Thyroid gland (tissue), 4 donors: ENCODE data around the gene ADGRB3.

Experiments
- CTCF ChIP-seq, 6 experiments: fragments of 200-600 bp in 3 of 6; fragments of 450-650 bp in 3 of 6; sonication (generic) in 3 of 6; IDR thresholded peaks; one replicate each; pipeline ENCODE4 v1.5.1; 2016 to 2019; ENCODE audit warnings: antibody characterized with exemption in 6 of 6, mild to moderate bottlenecking in 2 of 6, inconsistent platforms in 1 of 6, moderate library complexity in 1 of 6
- POLR2A ChIP-seq, 2 donors: fragments of 450-650 bp; IDR thresholded peaks; one replicate each; pipeline ENCODE4 v1.6.1; 2017; ENCODE audit warnings: antibody characterized with exemption in 2 of 2, mild to moderate bottlenecking in 2 of 2, moderate library complexity in 1 of 2

DNA sequence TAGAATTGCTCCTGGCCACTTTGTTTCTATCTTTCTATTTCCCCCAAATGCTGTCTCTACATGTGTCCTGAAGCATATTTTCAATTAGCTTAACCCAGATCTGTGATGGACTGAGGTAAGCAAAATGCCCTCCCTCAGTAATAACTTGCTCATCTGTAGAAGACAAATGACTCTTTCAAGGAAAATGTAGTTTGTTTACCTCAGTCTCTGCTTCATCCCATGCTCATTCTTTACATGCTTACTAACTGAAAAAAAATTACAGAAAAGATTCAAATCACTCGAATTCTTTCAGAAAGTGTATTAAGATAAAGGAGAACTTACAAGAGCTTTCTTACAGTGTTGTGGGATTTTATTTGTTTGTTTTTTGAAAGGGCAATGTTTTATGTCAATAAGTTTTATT is 630.6 kb downstream of the ADGRB3 start:
- TF ChIP-seq POLR2A (IDR thresholded peaks at IDR 0.05), result no peak
- no peak for TF ChIP-seq CTCF (IDR thresholded peaks at IDR 0.05)
